GM19043 (cell line): ENCODE data around the gene C1orf159.
A peak's percentile ranks its signal among the peaks of the same experiment; 100 is the strongest.

Experiments
- ATAC-seq: cut with Tn5 transposase; IDR thresholded peaks from one replicate; pipeline ENCODE4 v1.9.1; 2021; ENCODE audit warnings: low read depth; ENCODE audit not compliant: unreplicated experiment

Gene C1orf159

DNA sequence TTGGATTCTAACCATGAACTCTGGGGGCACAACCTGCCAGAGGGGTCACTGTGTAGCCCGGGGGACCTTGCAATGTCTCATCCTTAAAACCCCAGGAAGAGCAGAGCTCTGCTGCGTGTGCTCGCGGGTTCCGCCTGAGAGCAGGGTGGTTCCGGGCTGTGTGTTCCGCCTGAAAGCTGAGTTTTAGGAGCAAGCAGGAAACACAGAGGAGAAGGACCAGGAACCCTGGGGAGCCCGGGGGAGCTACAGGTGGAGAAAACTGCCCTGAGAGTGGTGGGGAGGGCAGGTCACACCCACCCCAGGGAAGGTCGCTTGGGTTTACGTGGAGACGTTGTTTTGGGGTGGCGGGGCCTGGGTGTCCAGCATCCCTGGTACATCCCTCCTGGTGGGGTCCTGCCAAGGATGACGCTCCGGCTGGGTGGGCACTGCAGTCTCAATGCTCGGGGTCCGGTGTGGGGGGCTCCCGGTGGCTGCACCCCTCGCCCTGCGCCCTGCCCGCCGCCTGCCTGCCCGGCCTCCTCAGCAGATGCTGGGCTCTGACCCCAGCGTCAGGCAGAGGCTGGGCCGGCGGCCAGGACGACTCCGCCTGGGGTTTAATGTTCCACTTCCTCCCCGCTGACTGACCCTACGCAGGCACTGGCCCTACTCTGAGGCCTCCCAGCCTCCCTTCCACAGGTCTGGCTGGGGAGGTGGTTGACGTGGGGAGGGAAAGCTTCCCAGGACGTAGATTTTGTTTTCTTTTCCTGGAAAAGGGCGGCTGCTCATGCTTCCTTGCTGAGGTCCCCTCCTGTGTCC, 17.3 kb upstream of the C1orf159 start:
- no peak for ATAC-seq

GRCh38 chr1:1132042-1132950, 16.4 kb upstream of the C1orf159 start:
- ATAC-seq, result no peak

GRCh38 chr1:1130206-1131120, 14.6 kb upstream of the C1orf159 start:
- no peak for ATAC-seq

- no peak for ATAC-seq
Measured at GRCh38 chr1:1129381-1129821, 13.5 kb upstream of the C1orf159 start.

DNA sequence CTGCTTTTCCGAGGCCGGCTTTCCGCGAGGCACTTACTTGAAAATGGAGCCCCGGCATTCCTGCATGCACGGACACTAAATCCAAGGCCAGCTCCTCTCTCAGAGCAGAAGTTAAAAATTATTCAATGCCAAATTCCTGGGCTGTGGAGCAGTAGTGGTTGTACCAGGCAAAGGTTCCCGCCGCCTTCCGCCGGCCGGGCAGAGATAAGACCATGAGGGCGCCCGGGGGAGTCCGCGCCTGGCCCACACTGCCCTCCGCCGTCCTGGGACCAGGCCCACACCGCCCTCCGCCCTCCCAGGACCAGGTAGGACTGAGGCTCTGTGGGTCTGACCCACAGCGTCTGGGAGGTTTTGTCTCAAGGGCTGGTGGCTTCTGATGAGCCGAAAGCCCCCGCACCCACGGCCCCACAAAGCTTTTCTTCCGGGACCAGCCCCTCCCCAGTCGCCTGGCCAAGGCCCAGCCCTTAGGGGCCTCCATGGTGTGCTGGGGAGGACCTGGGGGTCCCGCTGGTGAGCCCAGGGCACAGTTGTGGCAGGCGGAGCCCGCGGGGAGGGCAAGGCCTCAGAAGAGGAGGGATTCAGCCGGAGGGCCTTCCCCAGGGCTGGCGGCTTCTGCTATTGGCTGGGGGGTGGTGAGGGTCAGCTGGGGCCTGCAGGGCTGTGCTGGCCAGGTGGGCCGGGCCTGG, 12.7 kb upstream of the C1orf159 start:
- ATAC-seq, result no peak

- ATAC-seq, result no peak
Measured at GRCh38 chr1:1127551-1128451, 11.9 kb upstream of the C1orf159 start.

DNA sequence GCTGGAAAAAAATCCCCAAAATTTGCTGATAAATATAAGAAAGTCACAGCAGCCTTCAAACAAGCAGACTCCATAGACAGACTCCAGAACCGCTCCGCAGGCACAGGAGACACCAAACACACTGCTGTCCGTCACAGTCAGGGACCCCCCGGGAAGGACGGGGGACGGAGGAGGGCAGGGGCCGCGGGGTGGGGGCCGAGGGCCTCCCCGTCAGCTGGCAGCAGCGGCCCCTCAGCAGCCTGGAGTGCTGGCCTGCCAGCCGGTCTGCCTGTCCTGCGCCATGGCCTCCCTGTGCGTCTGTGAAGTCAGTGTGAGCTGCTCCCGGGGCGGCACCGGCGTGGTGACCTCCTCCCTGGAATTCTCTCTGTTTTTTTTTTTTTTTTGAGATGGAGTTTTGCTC, 10.1 kb upstream of the C1orf159 start:
- ATAC-seq, result no peak

DNA sequence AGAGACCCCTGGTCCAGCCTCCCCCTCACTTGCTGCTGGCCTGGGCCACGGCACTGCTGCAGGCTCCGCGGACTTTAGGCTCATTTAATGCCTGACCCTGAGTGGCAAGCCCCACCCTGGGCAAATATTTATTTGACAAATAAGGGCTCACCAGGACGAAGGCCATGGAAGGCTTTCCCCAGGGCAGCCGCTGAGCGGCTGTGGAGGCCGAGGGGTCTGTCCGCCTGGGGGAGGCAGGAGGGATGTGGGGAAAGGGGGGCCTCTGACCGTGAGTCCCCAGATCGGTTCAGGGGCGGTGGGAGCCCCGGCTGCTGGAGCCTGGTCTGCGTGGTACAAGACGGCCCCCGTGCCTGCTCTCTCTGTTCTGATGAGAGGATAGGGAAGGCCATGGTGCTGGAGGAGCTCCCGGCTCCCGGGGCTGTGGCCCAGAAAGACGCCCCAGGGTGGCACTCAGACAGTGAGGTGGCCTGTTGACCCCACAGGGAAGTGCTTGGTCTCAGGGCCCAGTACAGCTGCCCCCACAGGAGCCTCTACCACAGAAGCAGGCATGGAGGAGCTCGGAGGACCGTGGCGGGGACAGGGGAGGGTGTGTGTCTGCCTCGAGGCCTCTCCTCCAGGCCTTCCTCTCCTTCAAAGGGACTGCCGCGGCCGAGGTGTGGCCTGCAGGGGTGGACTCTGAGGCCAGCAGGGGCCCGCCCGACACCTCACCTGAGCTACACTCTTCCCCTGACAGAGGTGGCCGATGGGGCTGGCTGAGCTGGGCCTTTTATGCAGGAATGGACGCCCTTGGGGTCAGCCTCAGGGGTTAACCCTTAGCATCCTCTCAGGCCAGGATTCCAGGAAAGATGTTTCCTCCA, 9.1 kb upstream of the C1orf159 start:
- no peak for ATAC-seq

GRCh38 chr1:1124508-1124785, 8.6 kb upstream of the C1orf159 start:
- no peak for ATAC-seq

- no peak for ATAC-seq
Measured at GRCh38 chr1:1123581-1124507, 8.0 kb upstream of the C1orf159 start.

GRCh38 chr1:1122981-1123480, 7.1 kb upstream of the C1orf159 start:
- no peak for ATAC-seq

- peak; percentile 57 for ATAC-seq
Measured at GRCh38 chr1:1122078-1122811, 6.4 kb upstream of the C1orf159 start.

- ATAC-seq, result no peak
Measured at GRCh38 chr1:1121611-1122077, 5.8 kb upstream of the C1orf159 start.

DNA sequence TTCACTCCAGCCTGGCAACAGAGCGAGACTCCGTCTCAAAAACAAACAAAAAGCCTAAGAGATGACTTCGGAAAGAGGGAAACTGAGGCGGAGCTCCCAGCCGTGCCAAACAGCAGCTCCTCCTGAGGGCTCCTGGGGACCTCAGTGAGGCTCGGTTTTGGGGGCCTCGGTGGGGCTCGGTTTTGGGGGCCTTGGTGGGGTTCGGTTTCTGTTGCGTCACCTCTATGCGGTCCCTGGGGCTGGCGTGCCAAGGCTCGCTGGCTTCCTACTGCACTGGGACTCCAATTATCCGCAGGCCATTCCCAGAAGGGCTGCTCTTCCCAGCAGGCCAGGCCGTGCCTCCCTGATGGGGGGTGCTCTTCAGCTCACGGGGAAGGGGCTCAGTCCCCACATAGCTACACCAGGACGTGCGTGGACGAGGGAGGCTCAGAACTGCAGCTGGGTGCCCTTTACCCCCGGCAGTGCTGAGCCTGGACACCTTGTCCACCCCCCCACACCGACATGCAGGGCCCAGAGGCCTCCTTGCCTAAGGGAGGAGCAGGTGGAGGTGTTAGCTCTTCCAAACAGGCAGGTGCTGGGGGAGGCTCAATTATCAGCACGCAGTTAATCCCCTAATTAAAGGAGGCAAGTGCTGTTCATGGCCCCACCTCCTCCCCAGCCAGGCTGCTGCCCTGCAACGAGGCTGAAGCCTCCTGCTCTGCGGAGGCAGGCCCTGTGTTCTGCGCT, 5.1 kb upstream of the C1orf159 start:
- ATAC-seq, result no peak

DNA sequence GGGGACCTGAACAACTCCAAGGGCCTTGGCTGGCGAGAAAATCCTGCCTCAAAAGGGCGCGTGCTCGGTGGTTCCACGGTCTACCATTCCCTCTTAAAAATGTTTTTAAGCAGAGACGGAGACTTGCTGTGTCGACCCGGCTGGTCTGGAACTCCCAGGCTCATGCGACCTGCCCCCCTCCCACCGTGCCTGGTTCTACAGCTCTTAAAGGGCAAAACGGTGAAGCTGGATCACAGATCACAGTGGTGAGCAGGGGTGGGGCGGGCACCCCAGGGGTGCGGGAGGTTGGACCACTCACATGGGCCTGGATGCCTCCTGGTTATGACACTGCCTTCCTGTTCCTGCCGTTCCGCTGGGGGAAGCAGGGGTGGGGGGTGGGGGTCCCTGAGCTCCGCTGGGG, 4.2 kb upstream of the C1orf159 start:
- no peak for ATAC-seq
